ENCODE results near the gene AKT1S1.

GRCh38 chr19:49883094-49883493 is 5.9 kb upstream of the AKT1S1 start:
- TF ChIP-seq GATA2 (IDR thresholded peaks at IDR 0.05; ENCODE audit: low read depth, low read length): no peak
- no peak for TF ChIP-seq GATA3 (IDR thresholded peaks at IDR 0.05; ENCODE audit: low read depth, low read length)
